Measurements from ENCODE around the gene SPATA31D4.

SPATA31D4 gene

DNA sequence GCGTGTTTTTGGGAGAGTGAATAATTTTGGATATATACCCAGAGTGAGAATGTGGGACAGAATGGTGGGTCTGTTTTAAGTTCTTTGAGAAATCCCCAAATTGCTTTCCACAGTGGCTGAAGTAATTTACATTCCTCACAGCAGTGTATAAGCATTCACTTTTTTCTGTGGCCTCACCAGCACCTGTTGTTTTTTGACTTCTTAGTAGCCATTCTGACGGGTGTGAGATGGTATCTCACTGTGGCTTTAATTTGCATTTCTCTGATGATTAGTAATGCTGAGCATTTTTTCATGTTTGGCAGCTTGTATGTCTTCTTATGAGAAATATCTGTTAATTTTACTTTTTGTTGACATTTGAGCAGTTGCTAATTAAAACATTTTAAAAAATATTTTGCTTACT is 51.0 kb downstream of the SPATA31D4 start:
- no peak for DNase-seq (ENCODE audit: low read depth)
- TF ChIP-seq, protein P1, sequence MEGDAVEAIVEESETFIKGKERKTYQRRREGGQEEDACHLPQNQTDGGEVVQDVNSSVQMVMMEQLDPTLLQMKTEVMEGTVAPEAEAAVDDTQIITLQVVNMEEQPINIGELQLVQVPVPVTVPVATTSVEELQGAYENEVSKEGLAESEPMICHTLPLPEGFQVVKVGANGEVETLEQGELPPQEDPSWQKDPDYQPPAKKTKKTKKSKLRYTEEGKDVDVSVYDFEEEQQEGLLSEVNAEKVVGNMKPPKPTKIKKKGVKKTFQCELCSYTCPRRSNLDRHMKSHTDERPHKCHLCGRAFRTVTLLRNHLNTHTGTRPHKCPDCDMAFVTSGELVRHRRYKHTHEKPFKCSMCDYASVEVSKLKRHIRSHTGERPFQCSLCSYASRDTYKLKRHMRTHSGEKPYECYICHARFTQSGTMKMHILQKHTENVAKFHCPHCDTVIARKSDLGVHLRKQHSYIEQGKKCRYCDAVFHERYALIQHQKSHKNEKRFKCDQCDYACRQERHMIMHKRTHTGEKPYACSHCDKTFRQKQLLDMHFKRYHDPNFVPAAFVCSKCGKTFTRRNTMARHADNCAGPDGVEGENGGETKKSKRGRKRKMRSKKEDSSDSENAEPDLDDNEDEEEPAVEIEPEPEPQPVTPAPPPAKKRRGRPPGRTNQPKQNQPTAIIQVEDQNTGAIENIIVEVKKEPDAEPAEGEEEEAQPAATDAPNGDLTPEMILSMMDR (IDR thresholded peaks at IDR 0.05; ENCODE audit: control insufficient read depth, extremely low read depth, insufficient read depth) = no peak
- H3K4me3 ChIP-seq (ENCODE audit: low read depth, low read length) = no peak overlapping the region

DNA sequence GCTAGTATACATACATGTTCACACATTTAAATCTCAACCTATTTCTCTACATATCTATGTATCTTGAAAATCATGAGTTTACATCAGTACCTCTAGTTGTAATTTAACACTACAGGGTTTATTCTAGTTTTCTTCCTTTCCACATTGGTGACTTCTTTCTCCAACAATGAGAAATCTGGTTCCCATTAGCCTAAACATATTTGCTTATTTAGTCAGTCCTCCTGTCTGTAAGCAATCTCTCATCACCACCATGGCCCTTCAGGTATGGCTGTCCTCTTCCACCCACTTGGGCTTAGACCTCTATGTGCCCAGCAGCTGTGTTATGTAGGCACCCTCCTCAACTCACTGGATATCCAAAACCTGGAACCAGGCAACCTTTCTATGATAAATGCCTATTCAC is 52.3 kb downstream of the SPATA31D4 start:
- TF ChIP-seq, protein P1 (IDR thresholded peaks at IDR 0.05; ENCODE audit: control insufficient read depth, extremely low read depth, insufficient read depth) = no peak
- no peak overlapping the region for H3K4me3 ChIP-seq (ENCODE audit: low read depth, low read length)
- DNase-seq (ENCODE audit: low read depth) = no peak

DNA sequence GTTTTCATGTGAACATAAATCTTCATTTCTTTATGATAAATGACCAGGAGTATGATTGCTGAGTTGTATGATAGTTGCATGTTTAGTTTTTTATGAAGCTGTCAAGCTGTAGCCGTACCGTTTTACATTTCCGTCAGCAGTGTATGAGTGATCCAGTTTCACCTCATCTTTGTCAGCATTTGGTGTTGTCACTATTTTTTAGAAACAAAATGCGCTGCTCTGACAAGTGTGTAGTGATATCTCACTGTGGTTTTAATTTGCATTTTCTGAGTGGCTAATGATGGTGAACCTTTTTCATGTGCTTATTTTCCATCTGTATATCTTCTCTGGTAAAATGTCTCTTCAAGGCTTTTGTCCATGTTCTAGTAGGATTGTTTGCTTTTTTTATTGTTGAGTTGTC is 53.7 kb downstream of the SPATA31D4 start:
- no peak overlapping the region for H3K4me3 ChIP-seq (ENCODE audit: low read depth, low read length)
- no peak for DNase-seq (ENCODE audit: low read depth)
- TF ChIP-seq, protein P1 (IDR thresholded peaks at IDR 0.05; ENCODE audit: control insufficient read depth, extremely low read depth, insufficient read depth) = no peak

Data from LNCaP clone FGC (cell line).